HG03354 (cell line): ENCODE data around the gene FBXO4.
"Not testable (repeated sequence)": the region's sequence is repeated elsewhere in the genome, so short reads cannot be mapped to it uniquely, and the experiment has no call there.

ENCODE experiments used
- ATAC-seq: cut with Tn5 transposase; IDR thresholded peaks from one replicate; pipeline ENCODE4 v1.9.1; 2021; ENCODE audit warnings: mild to moderate bottlenecking; ENCODE audit not compliant: unreplicated experiment, poor library complexity, severe bottlenecking

FBXO4 gene

DNA sequence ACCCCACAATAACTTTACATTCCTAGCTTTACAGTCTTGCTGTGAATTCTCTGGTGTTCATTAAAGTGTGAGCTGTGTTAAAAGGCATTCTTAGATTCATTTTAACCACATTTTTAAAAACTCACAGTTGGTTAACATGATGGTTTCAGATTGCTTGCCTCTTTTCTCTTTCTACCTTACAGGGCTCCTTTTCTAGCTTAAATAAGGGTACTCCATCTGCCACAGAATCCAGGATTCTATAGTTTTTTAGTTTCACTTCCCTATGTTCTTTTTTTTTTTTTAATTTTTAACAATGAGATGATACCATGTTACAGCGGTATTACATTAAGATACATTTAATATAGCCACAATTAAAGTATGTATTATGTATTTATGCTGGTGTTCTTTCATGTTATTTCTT is 3.9 kb upstream of the FBXO4 start:
- ATAC-seq = no peak

DNA sequence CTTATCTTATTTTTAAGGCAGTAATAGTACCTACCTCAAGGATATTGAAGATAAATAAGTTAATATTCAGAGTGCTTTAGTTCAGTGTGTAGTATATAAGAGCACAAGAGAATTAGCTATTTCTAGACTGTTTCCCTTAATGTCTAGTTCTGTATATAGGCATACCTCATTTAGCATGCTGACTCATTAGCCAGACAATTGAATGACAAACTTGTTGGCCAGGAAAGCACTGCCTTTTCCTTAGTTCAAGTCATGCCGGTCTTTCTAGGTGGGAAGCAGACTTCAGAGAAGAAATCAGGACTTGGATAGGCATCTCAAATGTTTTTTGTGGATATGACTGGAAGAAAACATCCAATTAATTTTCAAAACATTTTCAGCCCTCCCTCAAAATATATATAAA is 3.2 kb upstream of the FBXO4 start:
- ATAC-seq = no peak

DNA sequence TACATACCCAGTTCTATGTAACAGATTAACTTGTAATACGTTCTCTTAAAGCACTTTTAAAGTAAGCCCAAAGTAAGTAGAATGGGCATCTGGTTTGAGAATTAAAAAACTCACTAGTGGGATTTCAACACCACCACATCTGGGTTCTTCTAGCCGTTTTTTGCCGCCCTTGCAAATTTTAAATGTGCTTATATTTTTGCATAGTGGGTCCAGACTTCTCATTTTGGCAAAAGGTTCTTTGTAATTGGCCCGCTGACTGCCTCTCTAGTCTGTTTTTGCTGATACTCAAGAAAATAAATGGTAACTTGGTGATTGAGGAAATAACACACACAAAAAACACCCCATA is 582 bp upstream of the FBXO4 start:
- no peak for ATAC-seq

DNA sequence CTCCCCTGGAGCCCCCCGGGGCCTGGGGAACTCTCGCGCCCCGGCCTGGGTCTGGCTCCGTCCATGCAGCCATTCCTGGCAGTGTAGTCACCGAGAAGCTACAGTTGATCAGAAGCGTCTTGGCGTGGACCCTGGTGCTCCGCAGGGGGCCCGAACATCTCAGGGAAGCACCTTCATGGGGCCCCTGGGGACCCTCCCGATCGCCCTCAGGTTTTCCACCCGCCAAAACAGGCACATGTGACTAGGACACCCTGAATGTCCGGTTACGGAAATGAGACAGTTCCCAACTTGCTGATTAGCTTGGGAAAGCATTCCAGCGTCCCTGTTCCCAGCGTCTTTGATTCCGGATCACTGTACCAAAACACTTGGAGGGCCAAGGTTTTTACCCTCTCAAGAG is 472 bp downstream of the FBXO4 start:
- ATAC-seq = peak; percentile 32

DNA sequence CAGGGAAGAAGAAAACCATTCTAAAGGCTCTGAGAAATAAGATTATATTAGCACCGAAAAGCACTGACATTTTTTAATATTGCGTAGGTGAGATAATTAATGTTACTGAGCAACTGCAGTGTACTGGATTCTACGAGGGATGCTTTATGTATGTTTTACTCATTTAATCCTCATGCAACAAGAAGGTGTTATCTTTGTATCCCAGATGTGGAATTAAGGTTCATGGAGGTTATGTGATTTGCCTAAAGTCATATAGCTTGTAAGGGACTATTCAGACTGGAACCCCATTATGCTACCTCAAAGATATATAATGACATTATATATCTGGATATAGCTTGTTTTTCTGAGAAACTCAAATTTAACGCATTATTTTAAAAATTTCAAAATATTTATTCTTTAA is 2.5 kb downstream of the FBXO4 start:
- no peak for ATAC-seq

DNA sequence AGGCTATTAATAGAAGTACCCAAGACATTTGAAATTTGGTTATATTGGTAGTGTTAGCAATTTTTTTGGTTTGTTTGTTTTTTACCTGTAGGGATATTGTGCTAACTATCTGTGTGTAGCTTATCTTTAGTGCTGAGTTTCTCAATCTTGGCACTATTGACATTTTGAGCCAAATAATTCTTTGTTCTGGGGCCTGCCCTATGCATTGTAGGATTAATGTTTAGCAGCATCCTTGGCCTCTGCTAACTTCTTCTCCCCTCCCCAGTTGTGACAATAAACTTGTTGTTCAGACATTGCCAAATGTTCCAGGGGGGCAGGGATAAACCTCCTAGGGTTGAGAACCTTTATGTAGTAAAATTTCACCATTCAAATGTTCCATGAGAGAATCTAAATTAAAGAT is 4.0 kb downstream of the FBXO4 start:
- ATAC-seq = no peak

DNA sequence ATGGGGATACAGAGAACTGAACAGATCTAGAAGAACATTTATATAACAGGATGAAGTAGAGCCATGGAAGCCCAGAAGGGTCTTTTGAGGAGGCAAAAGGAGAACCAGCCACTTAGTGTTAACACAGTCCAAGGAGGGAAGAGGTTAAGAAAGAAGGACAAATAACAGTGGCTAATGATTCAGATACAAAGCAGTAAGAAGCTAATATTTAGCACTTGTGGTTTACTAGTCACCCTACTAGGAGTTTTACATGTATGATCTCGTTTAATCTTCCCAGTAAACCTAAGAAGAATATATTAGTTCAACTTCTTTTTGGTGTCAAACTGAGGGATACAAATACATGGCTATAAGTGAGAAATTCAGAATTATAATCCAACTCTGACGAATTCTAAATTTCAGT is 7.7 kb downstream of the FBXO4 start:
- ATAC-seq = no peak

DNA sequence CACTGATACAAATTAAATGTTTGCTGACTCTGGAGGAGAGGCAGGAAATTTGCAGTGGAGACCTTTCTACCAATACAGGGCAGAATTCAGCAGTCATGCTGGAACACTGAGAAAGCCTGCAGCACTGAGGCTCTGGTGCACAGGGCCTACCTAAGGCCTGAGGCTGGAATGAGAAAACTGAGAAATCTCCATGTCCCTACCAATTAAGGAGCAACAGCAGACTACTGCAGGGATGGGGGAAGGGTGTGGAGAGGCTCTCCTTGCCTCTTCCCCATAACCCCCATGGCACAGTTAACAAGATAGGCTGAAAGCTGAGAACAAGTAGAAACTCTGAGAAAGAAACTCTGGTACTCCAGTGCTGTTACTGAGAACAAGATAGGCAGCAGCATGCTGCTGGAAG is 10.5 kb downstream of the FBXO4 start:
- ATAC-seq = no peak

DNA sequence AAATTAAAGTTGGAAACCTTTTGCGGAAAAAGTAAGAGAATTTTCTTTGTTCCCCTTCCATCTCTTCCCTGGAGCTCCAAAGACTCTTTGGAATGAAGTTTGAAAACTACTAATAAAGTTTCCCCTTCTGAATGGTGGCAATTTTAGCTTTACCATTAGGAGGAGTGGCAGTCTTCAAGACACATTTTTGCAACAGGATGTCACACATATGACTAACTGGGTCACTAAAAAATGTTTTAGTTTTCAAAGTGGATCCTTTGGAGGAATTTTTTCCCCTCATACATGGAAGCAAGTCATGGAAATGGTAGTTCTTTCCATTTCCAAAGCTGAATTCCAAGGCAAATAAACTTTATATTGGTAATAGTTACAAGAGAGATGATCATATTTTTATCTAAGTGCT is 15.6 kb downstream of the FBXO4 start:
- ATAC-seq = no peak

DNA sequence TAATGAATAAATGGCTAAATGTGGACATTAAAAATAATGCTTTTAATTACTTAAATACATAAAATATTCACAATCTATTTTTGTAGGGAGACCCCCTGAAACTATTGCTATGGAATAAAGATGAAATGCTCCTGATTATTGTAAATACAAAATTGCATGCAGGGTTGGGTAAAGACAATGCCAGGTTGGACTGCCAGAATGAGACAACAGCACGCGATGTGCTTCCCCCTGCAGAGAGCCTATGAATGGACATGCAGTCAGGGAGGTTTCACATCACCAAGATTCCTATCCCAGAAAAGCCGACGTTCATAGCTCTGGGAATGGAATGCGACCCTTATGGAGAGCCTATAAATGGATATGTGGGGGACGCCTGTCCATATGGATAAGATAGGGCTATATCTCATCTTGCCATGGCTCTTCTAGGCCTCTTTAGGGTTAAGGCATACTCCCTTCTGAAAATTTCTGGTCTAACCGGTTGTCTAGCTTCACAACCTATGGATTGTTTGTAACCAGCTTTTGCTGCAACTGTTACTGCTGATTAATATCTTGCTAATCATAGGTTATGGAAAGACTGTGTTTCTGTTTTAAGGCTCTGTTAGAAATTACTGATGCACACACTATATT is 20.4 kb downstream of the FBXO4 start:
- ATAC-seq = not testable (repeated sequence)

DNA sequence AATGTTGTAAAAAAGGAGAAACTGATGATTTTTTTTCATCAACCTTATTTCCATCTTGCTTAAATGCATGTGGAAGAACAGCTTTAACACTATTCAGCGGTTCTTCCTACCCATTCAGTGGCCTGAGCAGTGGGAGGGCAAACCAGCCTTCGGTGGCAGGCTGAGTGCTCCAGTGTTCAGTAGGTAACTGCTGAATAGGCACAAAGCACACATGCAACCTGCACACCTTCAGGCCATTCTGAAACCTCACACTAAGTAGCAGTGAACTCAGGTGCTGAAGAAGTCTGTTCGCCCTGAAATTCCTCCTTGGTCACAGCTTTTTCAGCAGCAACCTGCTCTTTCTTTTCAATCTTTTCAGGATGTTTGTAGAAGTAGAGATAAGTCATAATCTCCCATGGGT is 26.1 kb downstream of the FBXO4 start:
- ATAC-seq = no peak

DNA sequence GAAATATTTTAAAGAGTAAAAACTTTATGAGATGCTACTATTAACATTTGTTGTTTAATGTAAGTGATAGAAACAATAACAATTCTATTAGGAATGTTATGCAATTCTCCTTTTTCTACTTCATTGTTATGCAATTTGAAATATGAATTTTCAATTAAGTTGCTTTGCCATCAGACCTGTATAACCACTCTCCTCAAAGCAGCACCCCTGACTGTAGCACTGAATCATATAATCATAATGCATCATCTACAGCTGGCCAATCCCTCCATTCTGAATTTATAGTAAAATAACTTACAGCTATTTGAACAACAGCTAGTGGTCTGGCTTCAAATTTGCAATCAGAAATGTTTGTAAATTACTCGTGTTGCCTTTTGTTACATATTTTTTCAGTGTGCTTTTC is 29.2 kb downstream of the FBXO4 start:
- ATAC-seq = no peak

DNA sequence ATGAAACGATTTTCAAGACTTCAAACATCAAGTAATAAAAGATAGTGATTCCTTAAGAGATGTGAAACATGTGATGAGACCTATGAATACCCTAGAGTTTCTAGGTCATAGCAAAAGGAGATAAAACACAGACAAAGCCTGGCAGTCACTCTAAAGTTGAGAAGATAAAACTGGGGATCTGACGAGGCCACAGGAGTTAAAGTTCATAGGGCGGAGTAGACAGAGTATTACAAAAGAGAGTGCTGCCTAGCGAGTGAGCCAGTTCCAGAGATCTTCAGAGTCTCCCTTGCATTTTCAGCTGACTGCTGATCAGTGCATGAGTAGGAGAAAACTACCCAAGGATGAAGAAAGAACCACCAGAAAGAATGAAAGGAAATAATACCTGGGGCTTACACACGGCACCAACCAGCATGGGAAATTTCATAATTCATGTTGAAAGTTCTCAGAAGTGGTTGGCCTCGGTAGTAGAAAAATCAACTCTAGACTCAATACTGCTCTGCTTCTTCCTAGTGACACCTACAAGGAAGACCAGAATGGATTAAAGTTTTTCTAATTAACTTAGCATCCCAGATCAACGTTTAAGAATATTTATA is 30.4 kb downstream of the FBXO4 start:
- ATAC-seq = no peak

DNA sequence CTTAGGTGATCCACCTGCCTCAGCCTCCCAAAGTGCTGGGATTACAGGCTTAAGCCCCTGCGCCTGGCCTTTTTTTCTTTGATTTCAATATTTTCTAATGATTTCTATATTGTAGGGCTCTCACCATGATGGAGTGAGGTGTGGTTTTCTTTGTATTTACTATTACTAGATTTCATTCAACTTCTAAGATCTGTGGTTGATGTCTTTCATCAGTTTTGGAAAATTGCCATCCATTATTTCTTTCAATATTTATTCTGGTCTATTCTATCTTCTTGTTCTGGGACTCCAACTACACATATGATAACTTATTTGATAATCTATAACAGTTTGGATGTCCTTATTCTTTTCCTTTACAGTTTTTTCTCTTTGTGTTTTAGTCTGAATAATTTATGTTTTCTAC is 31.9 kb downstream of the FBXO4 start:
- ATAC-seq = no peak

DNA sequence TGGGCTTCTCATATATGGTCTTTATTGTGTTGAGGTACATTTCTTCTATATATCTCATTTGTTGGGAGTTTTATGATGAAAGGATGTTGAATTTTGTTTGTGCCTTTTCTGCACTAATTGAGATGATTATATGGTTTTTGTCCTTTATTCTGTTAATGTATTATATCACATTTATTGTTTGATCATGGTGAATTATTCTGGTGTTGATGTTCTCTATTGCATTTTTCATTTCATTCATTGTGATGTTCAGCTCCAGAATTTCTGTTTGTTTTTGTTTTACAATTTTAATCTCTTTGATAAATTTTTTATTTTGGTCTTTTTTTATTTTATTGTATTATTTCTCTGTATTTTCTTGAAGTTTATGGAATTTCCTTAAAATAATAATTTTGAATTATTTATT is 35.4 kb downstream of the FBXO4 start:
- ATAC-seq = no peak

DNA sequence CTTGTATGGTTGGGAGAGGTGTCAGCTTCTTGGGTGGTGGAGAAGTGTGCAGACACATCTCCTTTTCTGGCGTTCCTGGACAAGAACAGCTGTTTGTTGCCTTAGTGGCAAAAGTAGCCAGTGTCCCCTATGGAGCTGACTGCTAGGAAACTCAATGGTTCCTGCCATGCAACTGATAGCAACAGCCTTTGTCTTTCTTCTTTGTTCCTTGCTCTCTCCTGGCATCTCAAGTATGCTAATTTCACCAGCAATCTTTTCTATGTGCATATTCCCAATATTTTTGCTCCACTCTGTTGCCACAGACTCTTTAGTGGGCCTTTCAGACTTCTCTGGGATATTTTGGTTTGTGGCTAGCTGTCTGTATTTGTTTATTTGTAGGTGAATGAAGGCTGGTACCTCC is 36.7 kb downstream of the FBXO4 start:
- no peak for ATAC-seq

DNA sequence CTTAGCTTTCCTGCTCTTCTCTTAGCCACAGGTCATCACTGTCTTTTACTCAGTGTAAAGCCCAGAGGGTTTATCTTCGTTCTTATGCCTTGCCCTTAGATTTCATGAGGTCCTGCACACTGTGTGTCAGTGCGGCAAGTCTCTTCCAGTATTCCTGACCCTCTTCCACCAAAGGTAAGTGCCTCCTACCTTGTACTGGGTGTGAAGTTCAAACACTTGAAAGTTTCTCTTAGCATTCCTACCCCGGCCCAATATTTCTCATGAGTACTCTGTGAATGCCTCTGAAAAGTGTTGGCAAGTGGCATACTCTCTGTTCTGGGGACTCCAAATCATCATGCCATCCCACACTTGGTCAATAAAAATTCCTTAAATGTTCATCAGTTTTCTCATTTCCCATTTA is 37.4 kb downstream of the FBXO4 start:
- no peak for ATAC-seq

DNA sequence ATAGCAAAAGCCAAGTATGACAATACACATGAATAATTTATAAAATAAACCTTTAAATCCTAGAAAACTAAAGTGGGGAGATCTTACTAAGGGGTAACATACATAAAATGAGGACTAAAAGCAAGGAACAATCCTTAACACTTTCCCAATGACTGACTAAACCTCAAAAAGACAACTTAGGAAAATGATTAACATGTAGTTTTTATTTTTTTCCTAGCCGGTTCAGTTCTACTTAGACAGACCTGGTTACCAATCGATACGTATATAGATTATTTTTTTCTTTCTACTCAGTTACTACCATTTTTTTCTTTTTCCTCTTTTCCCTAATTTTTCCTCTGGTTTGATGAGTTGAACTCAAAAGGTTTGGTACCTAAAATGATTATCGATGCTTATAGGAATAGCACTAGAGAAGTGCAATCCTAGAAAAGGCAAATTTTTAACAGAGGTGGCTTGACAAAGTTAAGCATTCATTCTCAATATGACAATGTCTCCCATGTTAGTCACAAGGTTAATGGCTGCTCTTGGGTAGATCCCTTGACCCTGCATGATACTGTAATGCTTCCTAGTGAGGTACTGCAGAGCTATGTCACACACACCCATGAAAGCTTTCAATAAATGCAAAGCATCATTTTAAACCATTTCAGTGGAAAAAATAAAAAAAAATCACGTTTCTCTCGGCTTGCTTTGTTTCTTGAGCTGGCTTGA is 41.5 kb downstream of the FBXO4 start:
- ATAC-seq = peak; percentile 88

DNA sequence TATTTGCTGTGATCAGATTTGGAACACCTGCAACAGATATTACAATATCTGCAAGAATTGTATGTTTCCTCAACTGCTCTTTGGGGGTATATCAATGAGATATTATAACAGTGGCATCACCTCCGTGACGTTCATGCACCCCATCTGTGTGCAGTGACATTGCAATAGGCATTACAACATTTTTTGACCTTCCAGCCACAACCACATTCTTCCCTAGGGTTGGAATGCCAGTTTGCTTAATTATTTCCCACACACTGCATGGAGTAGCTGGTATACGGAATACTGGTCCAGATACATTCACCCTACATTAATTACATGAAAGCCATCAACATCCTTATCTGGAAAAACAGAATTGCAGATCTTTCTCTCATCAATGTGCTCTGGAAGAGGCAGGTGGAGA is 42.3 kb downstream of the FBXO4 start:
- no peak for ATAC-seq

DNA sequence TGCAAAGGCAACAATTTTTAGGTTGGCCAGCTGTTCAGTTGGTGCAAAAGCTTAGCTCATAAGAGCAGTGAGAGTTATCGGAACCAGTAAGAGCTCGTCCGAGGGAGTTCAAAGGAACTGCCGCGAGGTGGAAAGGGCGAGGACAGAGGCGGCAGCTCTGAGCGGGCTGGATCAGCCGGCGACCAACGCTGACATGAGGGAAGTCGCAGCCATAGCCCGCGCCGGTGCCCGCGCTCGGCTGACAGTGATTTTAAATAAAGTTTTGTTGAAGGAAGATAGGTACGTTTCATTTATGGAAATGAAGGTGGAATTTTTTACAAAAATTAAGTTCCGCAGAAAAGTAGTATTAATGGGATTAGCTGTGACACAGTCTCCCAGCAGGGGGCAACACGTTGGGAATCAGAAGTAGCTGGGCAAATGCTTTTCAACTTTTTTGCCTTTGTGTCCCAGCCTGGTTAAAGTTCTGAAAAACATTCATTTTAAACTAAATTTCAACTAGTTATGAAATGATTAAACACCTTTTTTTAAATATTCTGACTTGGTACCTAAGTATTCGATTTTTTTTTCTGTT is 43.2 kb downstream of the FBXO4 start:
- ATAC-seq = no peak

DNA sequence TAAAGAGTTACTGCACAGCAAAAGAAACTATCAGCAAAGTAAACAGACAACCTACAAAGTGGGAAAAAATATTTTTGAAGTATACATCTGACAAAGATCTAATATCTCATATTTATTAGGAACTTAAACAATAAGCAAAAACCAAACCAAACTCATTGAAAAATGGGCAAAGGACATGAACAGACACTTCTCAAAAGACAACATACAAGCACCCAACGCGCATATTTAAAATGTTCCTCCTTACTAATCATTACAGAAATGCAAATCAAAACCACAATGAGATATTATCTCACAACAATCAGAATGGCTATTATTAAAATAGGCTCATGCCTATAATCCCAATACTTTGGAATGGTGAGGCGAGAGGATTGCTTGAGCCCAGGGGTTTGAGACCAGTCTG is 48.0 kb downstream of the FBXO4 start:
- no peak for ATAC-seq
